GM12892 (cell line): ENCODE measurements around the gene SH3RF3.

Experiments
- DNase-seq: peaks from one replicate; pipeline ENCODE4 v3.0.0; 2011; ENCODE audit not compliant: insufficient read length
- FAIRE-seq: peaks from 2 replicates; lab custom pipeline; 2011; peaks lifted over from hg19 to GRCh38; lab: Jason Lieb, UNC
- POLR2A ChIP-seq: IDR thresholded peaks from 2 replicates; pipeline ENCODE4 v1.6.1; 2011; ENCODE audit warnings: low read depth, low read length, control low read depth
- POLR2AphosphoS5 ChIP-seq: IDR thresholded peaks from 2 replicates; pipeline ENCODE4 v1.6.1; 2011; ENCODE audit warnings: low read depth, low read length, control low read depth
- TAF1 ChIP-seq: IDR thresholded peaks from 2 replicates; pipeline ENCODE4 v1.6.1; 2011; ENCODE audit warnings: low read depth, mild to moderate bottlenecking, control low read depth, low read length, borderline replicate concordance

The SH3RF3 gene

DNA sequence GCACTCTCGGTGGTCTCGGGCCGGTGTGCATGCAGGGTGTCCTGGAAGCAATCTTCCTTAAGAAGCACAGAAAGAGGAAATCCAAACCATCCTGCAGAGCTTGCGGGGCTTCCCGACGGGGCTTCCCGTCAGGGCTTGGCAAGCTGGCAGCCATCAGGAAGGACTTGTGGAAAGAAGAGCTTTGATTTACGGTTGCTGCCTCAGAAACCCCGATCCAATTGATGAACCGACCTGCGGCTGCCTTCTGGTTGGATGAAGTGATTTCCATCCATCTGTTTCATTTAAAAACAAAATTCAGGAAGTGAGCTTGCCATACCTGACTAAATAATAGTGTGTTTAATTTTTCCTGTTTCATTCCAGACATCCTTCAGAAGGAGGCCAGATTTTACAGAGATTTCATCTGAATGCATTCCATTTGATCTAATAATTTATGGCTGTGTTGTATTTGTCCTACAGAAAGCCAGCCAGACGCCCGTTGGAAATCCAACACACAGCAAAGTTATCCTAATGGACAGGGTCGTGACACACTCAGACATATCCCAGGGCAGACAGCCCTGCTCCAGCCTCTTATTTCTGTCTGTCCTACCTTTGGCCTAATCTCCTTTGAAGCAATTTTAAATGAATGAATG, 343.4 kb downstream of the SH3RF3 start:
- DNase-seq (no peak), FAIRE-seq (no peak)
- TF ChIP-seq POLR2A (no peak), TAF1 (no peak), POLR2AphosphoS5 (no peak)

DNA sequence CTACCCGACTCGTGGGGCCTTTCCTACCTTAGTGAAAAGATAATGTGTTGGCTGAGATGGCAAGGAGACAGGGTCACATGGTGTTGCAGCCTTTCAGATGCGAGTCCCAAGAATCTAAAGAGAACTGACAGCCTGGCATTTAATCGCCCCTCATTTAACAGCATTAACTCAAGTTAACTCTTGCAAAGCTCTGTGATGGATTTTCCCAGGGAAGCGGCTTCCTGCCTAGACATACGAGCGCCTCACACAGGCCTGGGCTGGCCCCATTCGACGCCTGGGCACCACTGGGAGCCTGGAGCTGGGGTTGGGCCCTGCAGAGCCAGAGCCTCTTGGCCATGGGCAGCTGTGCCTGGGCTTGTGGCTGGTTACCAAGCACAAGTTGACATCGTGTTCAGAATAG, 344.0 kb downstream of the SH3RF3 start:
- DNase-seq: no peak
- no peak for FAIRE-seq
- TF ChIP-seq POLR2A (no peak), TAF1 (no peak), POLR2AphosphoS5 (no peak)

DNA sequence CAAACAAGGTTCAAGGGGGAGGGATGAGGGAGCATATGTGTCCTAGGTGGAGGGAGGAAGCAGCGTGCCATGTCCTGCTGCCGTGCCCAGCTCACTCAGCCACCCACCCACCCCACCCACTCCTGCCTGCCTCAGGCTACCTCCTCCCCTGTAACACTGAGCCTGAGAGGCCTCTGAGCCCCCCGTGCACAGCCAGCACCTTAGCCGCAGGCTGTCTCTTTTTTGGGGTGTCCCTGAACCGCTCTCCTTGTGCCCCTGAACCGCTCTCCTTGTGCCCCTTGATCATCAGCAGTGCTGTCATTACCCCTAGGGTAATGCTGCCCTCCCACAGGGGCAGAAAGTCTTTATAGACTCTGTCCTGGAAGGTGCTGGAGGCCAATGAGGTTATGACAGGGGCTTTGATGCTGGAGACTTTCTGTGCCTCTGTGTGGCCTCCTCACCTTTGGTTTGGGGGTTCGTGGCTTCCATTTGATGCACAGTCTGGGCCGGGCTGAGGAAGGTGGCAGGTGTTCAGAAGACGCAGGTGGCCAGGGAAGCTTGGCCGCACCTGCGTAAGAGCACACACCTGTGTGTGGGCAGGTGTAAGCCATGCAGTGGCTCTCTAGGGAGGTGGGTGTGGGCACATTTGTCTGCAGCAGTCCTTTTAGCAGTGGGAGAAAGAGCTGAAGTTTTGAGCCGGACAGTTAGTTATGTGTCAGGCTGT, 344.8 kb downstream of the SH3RF3 start:
- no peak for TF ChIP-seq POLR2AphosphoS5
- no peak for TF ChIP-seq POLR2A
- TF ChIP-seq TAF1: no peak
- DNase-seq (no peak), FAIRE-seq (no peak)

DNA sequence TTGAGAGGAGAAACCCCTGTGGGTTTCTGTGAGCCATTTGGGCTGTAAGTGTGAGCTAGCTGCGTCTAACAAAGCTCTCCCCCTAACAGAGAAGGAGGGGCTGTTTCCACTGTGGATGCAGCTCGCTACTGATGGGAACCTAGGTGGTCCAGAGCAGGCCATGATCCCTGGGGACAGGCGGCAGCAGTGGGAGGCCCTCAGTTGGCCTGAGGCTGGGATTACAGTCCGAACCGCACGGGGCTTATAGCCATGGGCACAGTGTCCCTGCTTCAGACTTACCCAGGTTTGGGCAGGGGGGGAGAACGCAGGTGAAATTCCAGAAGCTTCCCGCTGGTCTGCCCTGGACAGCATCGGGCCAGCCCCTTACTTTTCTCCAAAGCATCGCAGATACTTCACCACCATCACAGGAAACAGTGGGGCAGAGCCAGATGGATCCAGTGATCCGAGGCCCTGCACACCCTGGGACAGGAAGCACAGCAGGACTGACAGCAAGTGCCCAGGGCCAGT, 345.4 kb downstream of the SH3RF3 start:
- no peak for FAIRE-seq
- no peak for DNase-seq
- no peak for TF ChIP-seq TAF1
- TF ChIP-seq POLR2A: no peak
- TF ChIP-seq POLR2AphosphoS5: no peak

GRCh38 chr2:109475531-109476210, 346.7 kb downstream of the SH3RF3 start:
- no peak for DNase-seq
- no peak for FAIRE-seq
- TF ChIP-seq POLR2AphosphoS5 (no peak), TAF1 (no peak), POLR2A (no peak)

DNA sequence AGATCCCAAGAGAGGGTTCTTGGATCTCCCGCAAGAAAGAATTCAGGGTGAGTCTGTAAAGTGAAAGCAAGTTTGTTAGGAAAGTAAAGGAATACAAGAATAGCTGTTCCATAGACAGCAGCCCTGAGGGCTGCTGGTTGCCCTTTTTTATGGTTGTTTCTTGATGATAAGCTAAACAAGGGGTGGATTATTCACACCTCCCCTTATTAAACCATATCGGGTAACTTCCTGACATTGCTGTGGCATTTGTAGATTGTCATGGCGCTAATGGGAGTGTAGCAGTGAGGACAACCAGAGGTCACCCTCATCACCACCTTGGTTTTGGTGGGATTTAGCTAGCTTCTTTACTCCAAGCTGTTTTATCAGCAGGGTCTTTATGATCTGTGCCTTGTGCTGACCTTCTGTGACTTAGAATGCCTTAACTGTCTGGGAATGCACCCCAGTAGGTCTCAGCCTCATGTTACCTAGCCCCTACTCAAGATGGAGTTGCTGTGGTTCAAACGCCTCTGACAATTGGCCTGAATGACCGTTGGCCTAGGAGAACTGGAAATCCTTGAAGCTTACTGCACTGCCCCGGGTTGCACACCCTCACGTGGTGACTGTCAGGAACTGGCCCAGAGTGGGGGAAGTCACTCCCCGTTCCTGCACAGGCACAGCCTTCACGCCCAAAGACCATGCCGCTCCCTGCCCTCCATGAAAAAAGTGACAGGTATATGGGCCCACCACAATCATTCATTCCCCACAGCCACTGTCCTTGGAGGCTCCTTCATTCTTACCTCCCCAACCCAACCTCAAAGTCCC, 347.8 kb downstream of the SH3RF3 start:
- FAIRE-seq (no peak), DNase-seq (no peak)
- TF ChIP-seq TAF1 (no peak), POLR2A (no peak), POLR2AphosphoS5 (no peak)

DNA sequence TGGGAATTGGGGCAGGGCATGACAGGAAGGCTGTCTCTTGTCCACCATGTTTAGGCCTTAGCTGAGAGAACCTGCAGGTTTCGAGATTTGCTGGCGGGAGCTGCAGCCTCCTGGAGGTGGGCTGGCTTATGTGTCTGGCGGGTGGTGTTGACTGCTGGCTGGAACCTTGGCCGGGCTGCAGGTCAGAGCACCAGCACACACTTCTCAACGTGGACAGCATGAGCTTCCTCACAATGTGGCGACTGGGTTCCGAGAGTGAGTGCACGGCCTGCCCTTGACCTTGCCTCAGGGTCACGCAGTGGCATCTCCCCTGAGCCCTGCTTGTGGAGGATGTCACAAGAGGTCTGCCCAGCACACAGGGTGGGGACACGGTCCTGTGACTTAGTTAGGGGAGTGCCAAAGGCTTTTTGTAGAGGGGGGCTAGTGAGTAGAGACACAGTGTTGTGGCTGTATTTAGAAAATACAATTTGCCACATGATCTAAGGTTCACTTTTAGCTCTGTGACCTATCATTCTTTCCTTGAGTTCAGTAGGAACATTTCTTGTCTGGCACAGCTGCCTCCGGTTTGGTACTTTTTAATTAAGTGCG, 350.0 kb downstream of the SH3RF3 start:
- DNase-seq: no peak

GRCh38 chr2:109479804-109480203, 350.8 kb downstream of the SH3RF3 start:
- no peak for FAIRE-seq
- TF ChIP-seq POLR2A (no peak), TAF1 (no peak), POLR2AphosphoS5 (no peak)

More for the DNA sequence above, 350.0 kb downstream of the SH3RF3 start:
- no peak for FAIRE-seq
- TF ChIP-seq TAF1: no peak
- TF ChIP-seq POLR2A: no peak
- TF ChIP-seq POLR2AphosphoS5: no peak

DNA sequence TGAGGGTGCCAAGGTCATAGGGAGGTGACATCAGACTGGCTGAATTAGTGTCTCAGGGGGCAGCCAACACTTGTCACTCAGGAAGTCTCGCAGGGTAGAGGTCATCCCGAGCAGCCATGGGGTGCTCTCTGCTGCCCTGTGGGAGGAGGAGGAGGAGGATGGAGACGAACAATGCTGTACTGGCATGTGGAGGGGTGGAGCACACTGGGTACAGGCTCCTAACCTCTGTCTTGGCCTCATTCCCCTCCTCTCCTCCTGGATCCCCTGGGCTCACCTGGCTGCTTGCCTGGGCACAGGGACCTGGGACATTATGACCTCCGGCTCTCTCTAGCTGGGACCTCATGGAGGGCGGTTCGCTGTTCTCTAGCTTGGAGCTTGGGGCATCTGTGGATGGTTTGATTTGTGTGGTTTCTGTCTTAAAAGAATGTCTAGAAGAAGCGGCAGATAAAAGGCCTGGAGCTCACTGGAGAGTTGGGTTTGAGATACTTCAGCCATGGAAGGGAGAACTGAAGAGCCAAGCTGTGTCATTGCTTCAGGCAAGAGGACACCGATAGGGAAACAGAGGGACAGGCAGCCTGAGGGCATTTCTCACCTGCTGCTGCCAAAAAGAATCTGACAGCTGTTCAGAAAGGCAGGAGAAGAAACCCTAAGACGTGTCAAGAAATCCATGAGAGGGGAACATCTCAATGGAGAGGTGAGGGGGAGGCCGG, 351.6 kb downstream of the SH3RF3 start:
- no peak for FAIRE-seq
- DNase-seq: no peak
- no peak for TF ChIP-seq TAF1

More at GRCh38 chr2:109479804-109480203, 350.8 kb downstream of the SH3RF3 start:
- no peak for DNase-seq

DNA sequence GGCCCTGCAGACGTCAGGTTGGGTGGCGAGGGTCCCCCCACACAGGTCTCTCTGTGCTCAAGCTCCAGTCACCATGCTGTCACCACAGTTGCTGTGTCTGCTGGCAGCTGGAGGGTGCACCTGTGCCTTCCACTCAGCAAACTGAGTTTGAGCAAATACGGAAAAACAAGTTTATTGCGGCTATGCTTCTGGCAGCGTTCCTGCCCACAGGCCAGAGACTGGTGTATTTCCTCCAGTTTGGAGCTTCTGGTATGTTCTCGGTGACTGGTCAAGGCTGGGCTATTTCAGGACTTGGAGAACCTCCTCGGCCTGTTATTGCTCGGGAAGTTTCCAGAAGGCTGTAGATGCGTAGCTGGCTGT, 352.2 kb downstream of the SH3RF3 start:
- DNase-seq: no peak
- TF ChIP-seq POLR2A (no peak), TAF1 (no peak), POLR2AphosphoS5 (no peak)
- FAIRE-seq: no peak
